Measurements from ENCODE around the gene ZNF473.

Gene ZNF473

GRCh38 chr19:50025794-50026549 lies at the start of gene ZNF473:
ZNF473 (plus strand) TSS chr19:50026005; CDS start chr19:50031083, 5,078 bp downstream.
- DNase-seq, result peak; percentile 97

GRCh38 chr19:49976496-49976895 lies 49.3 kb upstream of the ZNF473 start:
- no peak for DNase-seq

DNA sequence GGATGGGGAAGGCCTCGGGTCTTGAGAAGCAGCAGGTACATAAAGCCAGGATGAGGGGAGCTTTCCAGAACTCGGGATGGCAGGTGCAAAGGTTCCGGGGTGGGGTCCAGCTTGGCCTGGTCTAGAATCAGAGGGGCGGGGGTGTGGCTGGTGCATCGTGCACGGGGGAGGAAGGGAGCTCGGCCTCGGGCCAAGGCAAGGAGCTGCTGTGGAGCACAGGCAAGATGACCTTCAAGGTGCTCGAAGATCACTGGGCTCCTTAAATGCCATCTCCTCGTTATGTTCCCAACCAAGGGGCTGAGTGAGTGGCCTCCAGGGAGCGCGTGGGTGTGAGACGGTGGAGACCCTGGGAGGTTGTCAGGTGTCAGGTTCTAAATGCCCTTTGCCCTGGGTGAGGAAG lies 48.7 kb upstream of the ZNF473 start:
- DNase-seq, result no peak

DNA sequence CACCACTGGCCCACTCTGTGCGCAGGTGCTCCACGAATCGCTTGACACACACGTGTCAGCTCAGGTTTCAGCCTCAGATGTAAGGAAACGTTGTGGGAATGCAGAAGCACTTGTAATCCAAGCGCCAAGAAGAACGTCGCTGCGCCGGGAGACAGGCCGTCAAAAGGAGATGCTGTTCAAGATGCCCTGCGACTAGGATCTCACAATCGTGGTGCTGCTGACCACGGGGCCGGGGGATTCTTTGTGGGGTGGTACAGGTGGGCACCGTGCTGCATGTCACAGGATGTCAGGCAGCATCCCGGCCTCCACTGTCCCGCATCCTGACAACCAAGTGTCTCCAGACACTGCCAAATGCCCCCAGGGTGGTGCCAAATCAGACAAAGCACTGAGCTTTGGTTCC lies 47.9 kb upstream of the ZNF473 start:
- no peak for DNase-seq

GRCh38 chr19:49978324-49978723 lies 47.5 kb upstream of the ZNF473 start:
- DNase-seq, result no peak

DNA sequence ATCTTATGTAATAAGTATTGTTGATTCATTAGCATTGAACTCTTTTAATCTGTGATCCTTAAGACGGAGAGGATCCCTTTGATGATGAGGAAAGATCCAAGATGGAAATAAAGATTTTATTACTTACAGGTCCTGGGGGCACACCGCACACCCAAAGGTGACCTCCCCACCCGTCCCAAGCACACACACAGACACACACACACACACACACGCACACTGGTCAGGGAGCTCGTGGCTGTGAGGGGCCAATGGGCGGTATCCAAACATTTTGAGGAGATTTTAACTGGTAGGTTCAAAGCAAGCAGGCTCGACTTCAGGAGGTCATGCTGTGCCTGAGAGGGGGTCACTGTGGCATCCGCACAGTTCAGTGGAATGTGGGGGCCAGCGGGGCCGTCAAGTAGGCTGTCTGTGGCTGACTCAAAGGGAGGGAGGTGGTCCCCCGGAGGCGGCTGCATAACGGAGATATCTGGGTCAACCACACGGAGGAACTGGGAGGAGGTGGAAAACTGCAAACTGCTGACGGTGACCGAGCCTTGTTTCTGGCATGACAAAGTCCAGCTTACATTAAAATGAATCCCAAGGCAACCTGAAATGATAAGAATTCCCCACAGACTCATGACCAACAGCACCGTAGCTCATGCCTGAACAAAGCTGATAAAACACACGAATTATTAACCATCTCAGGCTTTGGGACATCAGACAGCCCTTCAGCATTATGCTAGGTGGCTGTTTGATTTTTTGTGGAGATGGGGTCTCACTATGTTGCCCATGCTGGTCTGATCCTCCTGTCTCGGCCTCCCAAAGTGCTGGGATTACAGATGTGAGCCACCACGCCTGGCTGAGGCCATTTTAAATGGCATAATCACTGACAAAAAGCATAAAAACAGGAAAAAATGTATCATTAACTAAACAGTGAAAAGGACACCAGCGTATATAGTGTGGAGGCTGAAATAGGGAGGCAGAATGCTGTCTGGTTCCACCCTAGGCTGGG lies 43.9 kb upstream of the ZNF473 start:
- no peak for DNase-seq

GRCh38 chr19:49983645-49984229 lies 42.1 kb upstream of the ZNF473 start:
- peak; percentile 72 for DNase-seq

- no peak for DNase-seq
Observed at GRCh38 chr19:49984491-49984890, 41.3 kb upstream of the ZNF473 start.

- peak; percentile 19 for DNase-seq
Observed at GRCh38 chr19:49985871-49986270, 39.9 kb upstream of the ZNF473 start.

DNA sequence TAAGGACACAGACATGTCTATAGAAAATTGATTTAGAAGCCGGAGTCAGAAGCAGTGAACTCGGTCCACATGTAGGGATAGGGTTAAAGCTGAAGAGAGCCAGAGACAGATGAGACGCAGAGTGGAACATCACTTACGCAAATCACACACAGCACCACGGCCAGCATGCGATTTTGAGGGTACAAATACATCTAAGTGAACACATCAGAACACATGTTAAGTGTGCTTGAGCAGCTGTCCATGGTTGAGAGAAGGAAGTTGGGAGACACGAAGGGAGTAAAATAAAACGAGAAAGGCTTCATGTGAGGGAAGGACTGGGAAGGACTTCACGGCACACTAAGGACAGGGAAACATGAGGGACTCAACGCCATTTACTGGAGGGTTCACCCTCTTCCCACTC lies 39.5 kb upstream of the ZNF473 start:
- no peak for DNase-seq

GRCh38 chr19:49987159-49987698 lies 38.6 kb upstream of the ZNF473 start:
- peak; percentile 88 for DNase-seq

GRCh38 chr19:49988007-49988406 lies 37.8 kb upstream of the ZNF473 start:
- no peak for DNase-seq

- DNase-seq, result no peak
Observed at GRCh38 chr19:49988433-49988832, 37.4 kb upstream of the ZNF473 start.

- DNase-seq, result peak; percentile 43
Observed at GRCh38 chr19:49997709-49998108, 28.1 kb upstream of the ZNF473 start.

GRCh38 chr19:49999371-50000010 lies 26.3 kb upstream of the ZNF473 start:
- no peak for DNase-seq

DNA sequence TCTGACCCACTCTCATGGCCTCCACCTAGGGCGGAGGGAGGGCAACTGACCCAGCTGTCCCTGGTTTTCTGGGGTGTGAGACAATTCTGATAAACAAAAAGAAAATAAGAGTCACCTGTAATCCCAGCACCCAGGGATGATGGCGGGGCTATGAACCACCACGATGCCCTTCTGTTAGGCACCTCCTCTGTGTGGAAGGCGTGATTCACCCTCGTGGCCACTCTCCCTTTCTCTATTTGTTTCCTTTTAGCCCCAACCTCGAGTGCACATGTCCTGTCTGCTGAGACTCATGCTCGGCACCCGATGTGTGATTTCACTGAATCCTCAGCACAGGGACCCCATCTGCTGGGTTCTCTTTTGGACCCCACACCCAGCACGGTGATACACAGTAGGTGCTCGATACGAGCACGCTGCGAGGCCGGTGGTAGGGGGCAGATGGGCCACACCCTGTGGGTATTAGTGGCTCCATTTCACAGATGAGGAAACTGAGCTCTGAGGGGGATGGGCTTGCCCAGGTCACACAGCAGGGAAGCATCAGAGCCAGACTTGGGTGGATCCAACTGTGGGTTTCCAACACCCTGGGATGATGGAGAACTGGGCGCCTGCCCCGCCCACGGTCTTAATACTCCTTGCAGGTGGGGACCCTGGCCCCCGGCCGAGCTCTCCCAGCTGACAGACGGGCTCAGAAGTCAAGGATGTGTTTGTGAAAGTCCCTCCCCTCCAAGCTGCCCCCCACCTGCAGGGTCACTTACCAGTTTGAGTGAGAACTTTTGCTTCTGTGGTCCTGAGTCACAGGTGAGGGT lies 25.6 kb upstream of the ZNF473 start:
- DNase-seq, result no peak

DNA sequence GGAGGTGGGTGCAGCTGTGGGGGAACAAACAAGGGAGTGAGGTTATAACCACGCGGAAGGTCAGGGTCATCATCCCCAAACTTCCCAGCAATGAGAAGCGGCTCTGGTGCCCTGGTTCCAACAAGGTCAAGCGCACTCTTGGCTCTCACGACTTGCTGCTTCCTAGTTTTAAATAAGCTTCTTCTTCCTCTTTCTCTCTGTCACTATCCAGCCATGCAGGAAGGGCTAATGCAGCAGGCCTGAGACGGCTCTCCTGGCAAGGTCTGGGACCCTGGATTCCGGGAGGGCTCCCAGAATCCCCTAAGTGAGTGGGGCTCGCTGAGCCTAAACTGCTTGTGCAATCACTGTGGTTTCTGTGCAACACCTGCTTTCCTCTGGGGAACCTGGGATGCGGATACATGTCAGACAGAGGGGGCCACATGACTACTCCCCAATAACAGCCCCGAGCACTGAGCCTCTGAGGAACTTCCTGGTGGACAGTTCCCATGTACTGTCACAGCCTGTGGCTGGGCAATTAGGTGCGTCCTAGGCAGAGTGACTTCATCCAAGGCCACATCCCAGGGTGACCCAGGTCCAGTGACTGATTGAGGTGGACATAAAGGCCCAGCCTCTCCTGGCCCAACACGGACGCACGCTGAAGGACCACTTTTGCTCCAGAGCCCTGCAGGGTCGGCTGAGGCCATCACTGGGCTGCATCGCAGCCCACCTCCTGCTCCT lies 24.8 kb upstream of the ZNF473 start:
- DNase-seq, result no peak

GRCh38 chr19:50001775-50002174 lies 24.0 kb upstream of the ZNF473 start:
- no peak for DNase-seq

DNA sequence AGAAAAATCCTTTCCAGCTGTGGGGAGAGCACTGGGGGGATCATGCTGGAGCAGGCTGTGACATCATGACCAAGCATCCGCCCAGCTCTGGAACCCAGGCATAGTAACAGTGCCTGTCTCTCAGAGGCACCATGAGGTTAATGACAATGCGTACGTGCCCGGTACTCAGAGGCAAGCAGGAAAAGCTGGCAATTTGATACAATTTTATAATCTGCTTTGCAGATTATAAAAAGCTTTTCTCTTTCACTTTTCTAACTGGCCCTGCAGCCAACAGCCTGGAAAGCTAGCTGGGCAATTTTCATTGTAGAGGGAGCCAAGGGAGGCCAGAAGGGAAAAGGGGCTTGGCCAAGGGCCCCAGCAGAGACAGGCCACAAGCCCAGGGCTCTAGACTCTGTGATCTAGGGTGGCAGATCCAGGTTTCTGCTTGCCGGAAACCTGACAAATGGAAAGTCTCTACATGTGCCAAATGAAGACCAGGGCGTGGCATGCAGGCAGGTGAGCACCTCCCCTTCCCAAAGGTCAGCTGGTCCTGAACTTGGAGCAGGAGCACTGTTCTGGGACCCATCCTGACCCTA lies 23.3 kb upstream of the ZNF473 start:
- DNase-seq, result no peak

DNA sequence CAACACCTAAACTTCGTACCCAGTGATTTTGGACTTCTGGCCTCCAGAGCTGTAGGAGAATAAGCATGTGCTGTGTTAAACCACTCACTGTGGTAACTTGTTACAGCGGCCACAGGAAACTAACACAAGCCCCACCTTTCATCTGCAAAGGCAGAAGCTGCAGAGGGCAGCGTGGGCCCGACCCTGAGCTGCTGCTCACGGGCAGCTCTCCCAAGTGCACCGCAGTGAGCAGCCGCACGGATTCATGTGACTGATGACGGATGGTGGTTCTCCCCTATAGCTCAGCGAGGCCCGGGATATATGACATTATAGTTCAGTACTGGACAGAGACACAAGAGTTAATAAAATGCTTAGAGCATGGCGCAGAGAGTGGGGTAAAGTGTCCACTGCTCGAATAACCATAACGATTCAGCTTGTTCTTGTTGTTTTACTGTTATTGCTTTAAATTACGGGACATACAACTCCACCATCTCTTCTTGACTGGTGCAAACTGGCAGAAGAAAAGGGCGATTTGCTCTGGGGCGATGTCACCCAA lies 22.5 kb upstream of the ZNF473 start:
- DNase-seq, result no peak

Measured in inflammatory macrophage treated with lipopolysaccharide for 4 hours (primary cell).